Activated naive CD4-positive, alpha-beta T cell treated with anti-CD3 and anti-CD28 coated beads, Interleukin-2, amount 50 U/mL, for 72 hours (primary cell): ENCODE measurements around the gene ELAVL2. TPM values are rescaled to one million over a fixed set of nuclear protein-coding genes. Genes with fewer than 3 reads are reported as not detected.

Source experiments
- ATAC-seq, 2 donors: fragments of 150-1000 bp; cut with Tn5 transposase; 2 replicates each; pipeline ENCODE4 v1.10.0; 2021; ENCODE audit warnings: mild to moderate bottlenecking in 2 of 2, moderate library complexity in 2 of 2
- DNase-seq, 2 donors: peaks; one replicate each; pipeline ENCODE4 v3.0.0; 2021 to 2022; ENCODE audit warnings: low spot score in 2 of 2
- H3K27ac Mint-ChIP-seq, 2 donors: one replicate each; pipeline ENCODE4 v1.8.0; 2022; ENCODE audit warnings: mild to moderate bottlenecking in 2 of 2, mixed read lengths in 2 of 2
- H3K36me3 Mint-ChIP-seq, 2 donors: one replicate each; pipeline ENCODE4 v1.8.0; 2022; ENCODE audit warnings: mixed read lengths in 2 of 2
- H3K9me3 Mint-ChIP-seq, 2 donors: one replicate each; pipeline ENCODE4 v1.8.0; 2022; ENCODE audit warnings: mixed read lengths in 2 of 2
- total RNA-seq, 2 donors: library from RNA; stranded (reverse); gene quantifications; one replicate each; pipeline ENCODE4 v1.2.3, GENCODE V29; 2022

Gene ELAVL2
- total RNA-seq, 2 donors from 2014 or later, result not detected

DNA sequence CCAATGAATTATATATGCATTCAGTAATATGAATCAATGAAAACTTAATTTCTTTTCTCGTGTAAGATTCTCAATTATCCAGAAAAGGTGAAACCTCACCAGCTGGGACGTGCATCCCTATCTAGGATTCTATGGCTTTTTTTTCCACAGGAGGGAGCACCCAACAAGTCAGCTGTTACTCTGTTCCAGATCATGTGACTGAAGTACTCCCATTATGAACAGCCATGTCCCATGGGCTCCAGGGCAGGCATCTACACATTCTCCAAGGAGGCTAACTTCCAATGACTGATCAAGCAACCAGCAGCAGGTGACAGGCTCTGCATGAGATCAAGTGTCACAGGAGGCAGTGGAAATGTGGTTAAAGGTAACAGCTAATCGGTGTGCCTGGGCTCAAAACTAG, 118.8 kb downstream of the ELAVL2 start:
- ATAC-seq, result no peak
- no peak overlapping the region for H3K27ac Mint-ChIP-seq
- no peaks in the 10 kb centered on the region for H3K36me3 Mint-ChIP-seq
- DNase-seq, result no peak
- H3K9me3 Mint-ChIP-seq, result peaks cover 11 to 14% of the 10 kb centered on the region in 2 donors

DNA sequence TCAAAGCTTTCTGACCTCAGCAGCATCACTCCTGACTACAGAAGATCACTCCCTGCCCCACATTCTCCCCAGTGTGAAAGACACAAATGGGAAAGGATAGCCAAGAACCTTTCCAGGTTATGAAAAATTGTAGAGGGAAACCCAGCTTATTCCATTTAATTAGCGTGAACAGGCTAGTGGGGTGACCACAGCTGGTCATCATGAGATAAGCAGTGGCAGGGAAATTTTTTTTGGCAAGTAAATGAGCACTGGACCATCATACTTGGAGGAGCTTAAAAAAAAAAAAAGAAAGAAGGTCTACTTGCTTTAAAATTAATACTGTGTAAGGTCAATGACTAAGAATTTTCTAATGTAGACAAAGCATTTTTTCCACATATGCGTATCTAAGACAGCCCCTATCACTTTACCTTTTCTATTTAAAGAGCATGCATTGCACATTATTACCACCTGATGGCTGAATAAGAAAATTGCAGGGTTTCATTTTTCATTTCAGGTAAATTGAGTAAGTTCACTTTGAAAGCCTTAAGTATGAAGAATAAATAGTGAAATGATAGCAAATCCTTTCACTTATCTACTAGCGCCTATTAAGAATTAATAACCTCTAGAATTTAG, 123.6 kb downstream of the ELAVL2 start:
- no peak overlapping the region for H3K27ac Mint-ChIP-seq
- DNase-seq (no peak), ATAC-seq (no peak)
- H3K36me3 Mint-ChIP-seq, result no peaks in the 10 kb centered on the region
- H3K9me3 Mint-ChIP-seq, result peaks cover 9 to 11% of the 10 kb centered on the region in 2 donors

DNA sequence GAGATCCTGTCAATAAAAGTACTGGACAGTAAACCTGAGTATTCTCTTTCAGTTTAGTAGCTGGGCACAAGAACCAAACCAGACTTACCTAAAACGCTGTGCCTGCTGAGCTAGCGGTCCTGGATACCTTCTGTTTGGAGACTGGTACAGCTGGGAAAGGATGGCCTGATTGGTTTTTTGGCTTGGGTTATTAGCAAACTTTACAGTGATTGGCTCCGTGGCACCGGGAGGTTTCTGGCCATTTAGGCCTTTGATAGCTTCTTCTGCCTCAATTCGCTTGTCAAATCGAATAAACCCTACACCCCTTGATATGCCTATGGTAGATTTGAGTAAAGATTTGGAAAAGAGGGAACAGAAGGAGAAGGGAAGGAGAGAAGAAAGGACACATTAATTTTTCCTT, 124.7 kb downstream of the ELAVL2 start:
- ATAC-seq, result no peak
- no peaks in the 10 kb centered on the region for H3K36me3 Mint-ChIP-seq
- no peak for DNase-seq
- no peak overlapping the region for H3K27ac Mint-ChIP-seq
- H3K9me3 Mint-ChIP-seq, result peaks cover 5% of the 10 kb centered on the region in 2 donors

DNA sequence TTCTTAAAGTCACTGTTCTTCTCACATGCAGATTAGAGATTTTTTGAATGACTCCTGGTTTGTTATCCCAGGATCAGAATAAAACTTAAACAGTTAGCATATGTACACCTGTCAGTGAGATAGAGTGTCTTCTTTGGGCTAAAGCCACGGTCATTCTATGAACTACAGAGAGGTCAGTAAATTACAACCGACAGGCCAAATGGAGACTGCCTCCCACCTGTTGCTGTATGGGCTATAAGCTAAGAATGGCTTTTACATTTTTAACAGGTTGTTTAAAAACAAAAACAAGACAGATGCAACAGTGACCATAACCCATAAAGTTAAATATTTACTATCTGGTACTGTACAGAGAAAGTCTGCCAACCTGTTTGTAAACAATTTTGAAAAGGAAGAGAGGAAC, 125.7 kb downstream of the ELAVL2 start:
- Mint-ChIP-seq H3K36me3 (no peaks in the 10 kb centered on the region), H3K9me3 (peaks cover 0 to 2% of the 10 kb centered on the region in 2 donors), H3K27ac (no peak overlapping the region)
- ATAC-seq (no peak), DNase-seq (no peak)

DNA sequence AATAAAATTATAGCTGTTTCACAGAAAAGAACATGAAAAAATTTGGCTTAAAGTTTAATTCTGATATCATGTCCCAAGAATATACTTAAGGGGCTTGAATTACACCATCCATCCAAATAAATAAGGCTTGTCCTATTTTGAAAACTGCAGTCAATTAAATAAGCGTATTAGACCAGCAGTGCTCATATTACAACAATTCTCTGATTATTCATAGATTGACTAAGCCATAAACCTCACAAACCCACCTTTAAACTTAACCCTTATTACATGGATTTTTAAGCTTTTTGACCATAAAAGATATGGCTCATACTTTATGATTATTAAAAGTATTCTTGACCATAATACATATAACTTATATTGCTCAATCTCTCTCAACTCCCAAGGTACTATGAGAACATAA, 127.9 kb downstream of the ELAVL2 start:
- no peak for DNase-seq
- ATAC-seq, result no peak
- Mint-ChIP-seq H3K9me3 (peaks cover 0 to 6% of the 10 kb centered on the region in 2 donors), H3K27ac (no peak overlapping the region), H3K36me3 (no peaks in the 10 kb centered on the region)

DNA sequence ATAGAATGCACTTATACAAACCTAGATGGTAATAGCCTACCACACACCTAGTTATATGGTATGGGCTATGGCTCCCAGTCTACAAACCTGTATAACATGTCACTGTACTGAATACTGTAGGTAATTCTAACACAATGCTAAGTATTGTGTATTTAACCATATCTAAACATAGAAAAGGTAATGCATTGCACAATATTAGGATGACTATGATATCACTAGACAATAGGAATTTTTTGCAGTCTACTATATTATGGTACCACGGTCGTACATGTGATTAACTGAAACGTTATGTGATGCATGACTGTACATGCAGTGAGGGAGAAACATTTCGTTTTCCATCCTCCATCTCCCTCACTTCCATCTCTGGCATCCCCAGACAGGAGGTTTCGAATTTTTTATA, 130.5 kb downstream of the ELAVL2 start:
- Mint-ChIP-seq H3K9me3 (peaks cover 0 to 6% of the 10 kb centered on the region in 2 donors), H3K36me3 (no peaks in the 10 kb centered on the region), H3K27ac (no peak overlapping the region)
- no peak for DNase-seq
- no peak for ATAC-seq

DNA sequence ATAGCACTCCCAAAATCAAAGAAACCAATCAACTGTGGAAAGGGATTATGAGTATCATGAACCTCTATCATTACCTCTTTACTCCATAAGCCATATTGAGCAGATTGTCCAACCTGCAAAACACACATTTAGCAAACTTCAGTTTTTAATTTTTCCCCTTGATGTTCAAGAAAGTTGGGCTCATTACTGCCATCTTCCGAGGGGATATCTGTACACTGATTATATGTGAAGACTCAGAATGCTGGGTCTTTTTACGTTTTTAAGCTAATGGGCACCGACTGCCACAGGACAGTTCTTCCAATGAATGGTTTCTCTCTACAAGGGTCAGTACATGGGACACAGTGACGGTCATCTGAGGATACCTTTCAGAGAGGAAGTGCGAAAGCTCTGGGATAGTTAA, 132.7 kb downstream of the ELAVL2 start:
- peaks cover 4 to 6% of the 10 kb centered on the region in 2 donors for H3K9me3 Mint-ChIP-seq
- ATAC-seq (no peak), DNase-seq (no peak)
- no peaks in the 10 kb centered on the region for H3K36me3 Mint-ChIP-seq
- no peak overlapping the region for H3K27ac Mint-ChIP-seq

DNA sequence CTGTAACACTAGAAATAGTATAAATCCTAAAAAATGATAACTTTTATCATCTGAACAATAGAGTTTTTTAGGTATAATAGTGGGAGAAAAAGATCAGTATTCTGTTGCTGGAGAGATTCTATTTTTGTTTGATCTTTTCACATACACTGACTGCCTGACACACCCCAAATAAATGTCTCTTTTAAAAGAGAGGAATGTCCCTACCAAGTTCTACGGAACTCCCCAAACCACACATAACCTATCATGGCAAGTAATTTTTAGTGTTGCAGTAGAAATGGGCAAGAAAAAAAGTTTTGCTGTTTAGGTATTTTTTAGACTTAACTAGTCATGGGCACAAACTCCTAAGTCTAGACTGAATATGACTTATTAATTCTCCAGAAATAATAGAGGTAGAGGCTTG, 139.1 kb downstream of the ELAVL2 start:
- no peak overlapping the region for H3K27ac Mint-ChIP-seq
- H3K9me3 Mint-ChIP-seq, result peaks cover 4 to 6% of the 10 kb centered on the region in 2 donors
- DNase-seq (no peak), ATAC-seq (no peak)
- no peaks in the 10 kb centered on the region for H3K36me3 Mint-ChIP-seq

DNA sequence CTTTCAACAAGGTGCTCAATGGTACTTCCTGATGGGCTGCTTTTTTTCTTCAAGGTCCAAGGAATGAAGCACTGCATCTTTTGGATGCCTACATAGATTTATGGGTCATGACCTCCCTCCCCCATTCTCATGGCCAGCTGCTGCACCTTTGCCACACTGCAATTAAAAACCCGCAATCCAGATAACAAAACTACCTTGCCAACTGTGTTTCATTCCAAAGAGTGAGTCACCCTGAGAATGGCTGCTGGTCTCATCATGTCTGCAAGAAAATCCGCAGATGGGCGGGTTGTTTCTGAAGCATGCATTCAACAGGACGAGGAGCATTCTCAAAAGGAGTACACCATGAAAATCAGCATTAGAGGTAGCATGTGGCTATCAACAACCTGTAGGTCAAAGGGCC, 139.8 kb downstream of the ELAVL2 start:
- peaks cover 4 to 7% of the 10 kb centered on the region in 2 donors for H3K9me3 Mint-ChIP-seq
- H3K27ac Mint-ChIP-seq, result no peak overlapping the region
- DNase-seq, result no peak
- no peak for ATAC-seq
- H3K36me3 Mint-ChIP-seq, result no peaks in the 10 kb centered on the region

DNA sequence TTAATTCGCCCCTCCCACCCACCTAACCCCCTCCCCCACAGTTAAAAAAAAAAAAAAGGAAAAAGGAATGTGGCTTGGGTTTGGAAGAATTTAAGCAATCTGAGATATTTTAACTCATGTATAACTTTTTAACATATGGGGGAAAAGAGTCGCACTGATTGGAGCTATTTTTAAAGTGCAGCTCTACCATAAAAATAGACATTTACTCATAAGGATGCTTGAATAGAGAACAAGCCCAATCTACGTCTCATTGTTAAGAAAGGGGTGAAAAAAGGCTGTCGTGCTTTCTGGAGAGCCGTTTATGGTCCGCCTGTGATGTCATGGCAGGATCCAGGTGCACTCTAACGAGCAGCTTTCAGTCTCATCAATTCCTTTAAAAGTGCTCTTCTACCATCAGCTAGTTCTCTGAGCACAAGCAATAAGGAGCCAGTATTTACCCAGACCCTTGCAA, 142.4 kb downstream of the ELAVL2 start:
- Mint-ChIP-seq H3K36me3 (no peaks in the 10 kb centered on the region), H3K9me3 (peaks cover 0 to 7% of the 10 kb centered on the region in 2 donors), H3K27ac (no peak overlapping the region)
- DNase-seq (no peak), ATAC-seq (no peak)

DNA sequence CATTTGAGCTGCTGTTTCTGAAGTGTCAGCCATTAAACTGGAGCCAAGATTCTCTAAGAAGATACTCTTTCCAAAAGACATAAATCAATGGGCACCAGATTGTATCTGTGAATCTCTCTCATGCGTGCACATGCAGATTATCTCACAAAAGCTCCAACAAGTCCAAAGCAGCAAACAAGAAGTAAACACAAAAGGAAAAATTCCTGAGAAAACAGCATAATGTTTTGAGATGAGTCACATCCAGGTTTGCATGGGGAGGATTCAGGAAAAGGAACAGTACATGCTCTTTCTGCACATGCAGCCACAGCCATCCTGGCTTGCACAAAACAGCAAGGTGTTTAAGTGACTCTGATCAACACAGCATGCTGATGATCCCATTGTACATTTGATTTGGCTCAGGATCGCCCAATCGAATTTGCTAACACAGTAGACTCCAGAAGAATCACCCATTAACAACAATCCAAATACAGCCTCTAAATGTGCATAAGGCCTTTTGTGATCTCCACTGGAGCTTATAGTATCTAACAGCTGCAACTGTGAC, 143.1 kb downstream of the ELAVL2 start:
- H3K27ac Mint-ChIP-seq, result no peak overlapping the region
- no peak for ATAC-seq
- DNase-seq, result no peak
- H3K9me3 Mint-ChIP-seq, result peaks cover 0 to 7% of the 10 kb centered on the region in 2 donors
- H3K36me3 Mint-ChIP-seq, result no peaks in the 10 kb centered on the region

DNA sequence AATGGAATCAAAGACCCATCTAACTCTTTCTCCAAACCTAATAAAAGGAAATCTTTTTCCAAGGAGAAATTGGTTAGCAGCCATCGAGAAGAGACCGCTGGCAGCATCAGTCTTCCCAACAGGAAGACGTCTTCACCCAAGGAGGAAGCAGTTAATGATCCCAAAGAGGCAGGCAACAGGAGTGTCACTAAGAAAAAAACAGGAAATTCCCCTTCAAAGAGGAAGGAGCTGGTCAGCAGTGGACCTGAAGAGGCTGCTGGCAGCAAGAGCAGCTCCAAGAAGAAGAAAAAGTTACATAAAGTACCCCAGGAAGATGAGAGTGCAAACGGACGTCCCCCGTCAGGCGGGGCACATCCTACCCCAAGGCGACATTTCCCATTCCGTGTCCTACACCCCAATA, 143.7 kb downstream of the ELAVL2 start:
- H3K9me3 Mint-ChIP-seq, result peaks cover 0 to 7% of the 10 kb centered on the region in 2 donors
- no peak for ATAC-seq
- no peaks in the 10 kb centered on the region for H3K36me3 Mint-ChIP-seq
- no peak for DNase-seq
- no peak overlapping the region for H3K27ac Mint-ChIP-seq

DNA sequence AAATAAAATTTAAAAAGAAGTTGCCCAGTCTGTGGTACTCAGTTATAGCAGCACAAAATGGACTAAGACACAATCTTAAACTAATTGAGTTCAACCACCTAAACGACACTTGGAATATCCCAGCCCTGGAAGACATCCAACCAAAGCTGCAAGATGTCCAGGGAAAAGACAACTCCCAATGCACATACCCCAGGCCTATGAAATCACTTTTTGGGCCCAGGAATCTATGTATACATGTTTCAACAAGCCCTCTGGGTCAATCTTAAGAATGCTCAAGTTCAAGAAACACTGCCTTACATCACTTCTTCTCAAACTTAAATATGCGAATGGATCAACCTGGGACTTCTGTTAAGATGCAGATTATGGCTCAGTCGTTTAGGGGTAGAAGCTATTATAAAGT, 148.6 kb downstream of the ELAVL2 start:
- DNase-seq, result no peak
- ATAC-seq, result no peak
- Mint-ChIP-seq H3K27ac (no peak overlapping the region), H3K36me3 (no peaks in the 10 kb centered on the region), H3K9me3 (peaks cover 7 to 10% of the 10 kb centered on the region in 2 donors)

DNA sequence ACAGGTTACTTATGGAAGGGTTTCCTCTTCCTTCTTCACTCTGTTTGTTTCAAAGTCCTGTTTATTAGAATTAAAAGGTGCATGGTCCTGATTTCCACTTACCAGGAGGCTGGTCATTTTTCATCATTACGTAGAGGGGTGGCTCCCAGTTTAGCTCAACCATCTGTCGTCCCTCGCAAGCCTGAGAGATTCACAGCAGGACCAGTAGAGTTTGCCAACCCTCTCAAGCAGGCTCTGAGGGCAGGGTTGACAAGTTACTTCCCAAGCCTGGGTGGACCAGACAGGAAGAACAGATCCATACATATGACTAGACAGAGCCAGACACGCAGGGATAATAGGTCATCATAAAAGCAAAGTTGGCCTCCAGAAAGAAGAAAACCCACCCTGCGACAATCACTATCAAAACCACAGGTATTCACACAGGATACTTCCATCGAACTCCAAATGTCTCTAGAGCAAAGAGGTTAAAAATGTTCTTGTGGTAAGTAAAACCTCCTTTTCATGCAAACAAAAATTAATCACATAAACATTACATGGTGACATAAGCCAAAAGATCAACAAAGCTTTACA, 151.9 kb downstream of the ELAVL2 start:
- ATAC-seq (no peak), DNase-seq (no peak)
- Mint-ChIP-seq H3K27ac (no peak overlapping the region), H3K9me3 (peaks cover 7% of the 10 kb centered on the region in 2 donors), H3K36me3 (no peaks in the 10 kb centered on the region)

DNA sequence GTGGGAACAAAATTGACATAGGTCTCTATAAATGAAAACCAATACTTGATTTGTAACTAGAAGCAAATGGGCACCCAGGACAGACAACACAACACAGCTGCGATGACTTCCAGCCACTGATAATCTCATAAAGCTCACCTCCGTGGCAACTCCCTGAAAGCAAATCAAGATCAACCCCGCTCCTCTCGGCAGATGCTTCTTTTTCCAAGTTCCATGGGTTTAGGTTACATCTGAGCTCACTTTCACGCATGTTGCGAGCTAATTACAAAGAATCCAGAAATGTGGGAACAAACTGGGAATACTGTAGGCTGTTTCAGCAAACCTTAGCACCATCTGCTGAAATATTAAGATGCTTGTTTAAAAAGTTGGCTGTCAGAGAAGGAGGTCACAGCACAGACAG, 153.9 kb downstream of the ELAVL2 start:
- H3K9me3 Mint-ChIP-seq, result peaks cover 14 to 22% of the 10 kb centered on the region in 2 donors
- H3K36me3 Mint-ChIP-seq, result no peaks in the 10 kb centered on the region
- no peak for DNase-seq
- no peak for ATAC-seq
- no peak overlapping the region for H3K27ac Mint-ChIP-seq

DNA sequence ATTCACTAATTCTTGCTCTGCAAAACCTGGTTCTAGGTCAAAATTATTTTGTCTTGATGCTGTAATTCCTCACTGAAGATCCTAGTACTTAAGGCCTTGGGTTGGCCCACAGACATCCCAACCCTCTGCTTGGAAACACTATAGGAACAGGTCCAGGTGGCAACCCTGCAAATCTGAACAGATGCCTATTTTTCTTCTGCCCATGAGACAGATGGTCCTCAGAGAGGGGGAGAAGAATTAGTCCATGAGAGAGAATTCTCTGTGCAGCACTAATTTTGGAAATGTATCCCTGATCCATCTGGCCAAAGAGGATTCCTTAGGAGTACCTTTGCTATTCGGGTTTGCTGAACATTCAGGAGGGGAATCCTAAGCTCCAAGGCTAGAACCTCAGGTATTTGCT, 156.3 kb downstream of the ELAVL2 start:
- Mint-ChIP-seq H3K9me3 (peaks cover 6 to 25% of the 10 kb centered on the region in 2 donors), H3K27ac (no peak overlapping the region), H3K36me3 (no peaks in the 10 kb centered on the region)
- no peak for ATAC-seq
- no peak for DNase-seq

DNA sequence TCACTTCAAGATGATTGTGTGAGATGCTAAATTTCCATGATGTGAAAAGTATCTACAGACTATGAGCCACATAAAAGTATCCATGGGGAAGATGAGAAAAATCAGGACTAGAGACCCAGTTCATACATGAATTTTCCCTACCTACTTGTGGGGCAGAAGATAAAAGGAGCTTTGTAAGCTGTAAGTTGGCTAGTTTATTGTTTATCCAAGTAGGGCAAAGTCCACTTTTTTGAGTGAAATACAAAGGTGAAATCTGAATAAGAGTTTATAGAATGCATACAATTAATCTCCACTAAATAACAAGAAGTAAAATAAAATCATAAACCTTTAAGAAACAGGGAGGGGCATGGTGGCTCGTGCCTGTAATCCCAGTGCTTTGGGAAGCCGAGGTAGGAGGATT, 160.4 kb downstream of the ELAVL2 start:
- DNase-seq (no peak), ATAC-seq (no peak)
- Mint-ChIP-seq H3K36me3 (no peaks in the 10 kb centered on the region), H3K9me3 (peaks cover 7 to 39% of the 10 kb centered on the region in 2 donors), H3K27ac (no peak overlapping the region)

DNA sequence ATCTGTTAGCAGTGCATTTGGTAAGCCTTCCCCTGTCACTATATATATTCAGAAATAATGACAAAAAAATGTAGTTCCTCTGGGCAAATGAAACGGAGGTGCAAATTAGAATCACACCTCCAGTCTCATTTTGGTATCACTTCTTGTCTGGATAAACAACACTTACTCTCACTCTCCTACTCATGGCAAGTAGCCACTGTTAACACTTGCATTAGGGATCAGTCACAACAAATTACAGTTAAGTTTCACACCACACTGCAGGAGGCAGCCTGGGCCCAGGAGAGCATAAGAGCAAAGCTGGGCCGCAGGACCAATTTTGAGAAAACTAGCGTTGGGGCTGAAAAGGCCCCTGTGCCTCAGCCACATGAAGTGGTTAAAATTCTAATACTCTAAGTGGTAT, 161.0 kb downstream of the ELAVL2 start:
- Mint-ChIP-seq H3K36me3 (no peaks in the 10 kb centered on the region), H3K9me3 (peaks cover 10 to 42% of the 10 kb centered on the region in 2 donors), H3K27ac (no peak overlapping the region)
- no peak for ATAC-seq
- DNase-seq, result no peak
